ENCODE data around the gene TUBGCP2.

TUBGCP2 gene

GRCh38 chr10:133257489-133258065, 51.1 kb downstream of the TUBGCP2 start:
- Histone ChIP-seq H3K4me1 (ENCODE audit: insufficient read depth, low read length) (peaks cover 16% of the 10 kb centered on the region), H3K27ac (ENCODE audit: low read depth, low read length) (no peak overlapping the region)

GRCh38 chr10:133255323-133255722, 53.3 kb downstream of the TUBGCP2 start:
- peaks cover 4 to 7% of the 10 kb centered on the region in 2 donors for H3K27me3 ChIP-seq (ENCODE audit: control insufficient read depth in 1 of 2, insufficient read depth in 2 of 2, low read length in 2 of 2)
- no peak overlapping the region for H3K9ac ChIP-seq (ENCODE audit: low read length)
- H3K36me3 ChIP-seq (ENCODE audit: insufficient read depth, low read length) = no peaks in the 10 kb centered on the region
- no peak overlapping the region for H3K27ac ChIP-seq (ENCODE audit: low read depth, low read length)
- no peak overlapping the region for H3K4me3 ChIP-seq (ENCODE audit: low read depth in 1 of 2, low read length in 2 of 2)
- H3K9me3 ChIP-seq (ENCODE audit: low read length) = no peaks in the 10 kb centered on the region
- peaks cover 4% of the 10 kb centered on the region for H3K4me1 ChIP-seq (ENCODE audit: insufficient read depth, low read length)

More at GRCh38 chr10:133257489-133258065, 51.1 kb downstream of the TUBGCP2 start:
- H3K4me3 ChIP-seq (ENCODE audit: low read depth in 1 of 2, low read length in 2 of 2) = no peak overlapping the region
- no peaks in the 10 kb centered on the region for H3K27me3 ChIP-seq (ENCODE audit: control insufficient read depth in 1 of 2, insufficient read depth in 2 of 2, low read length in 2 of 2)
- no peaks in the 10 kb centered on the region for H3K9me3 ChIP-seq (ENCODE audit: low read length)
- H3K36me3 ChIP-seq (ENCODE audit: insufficient read depth, low read length) = no peaks in the 10 kb centered on the region
- no peak overlapping the region for H3K9ac ChIP-seq (ENCODE audit: low read length)

GRCh38 chr10:133254421-133255120, 54.1 kb downstream of the TUBGCP2 start:
- Histone ChIP-seq H3K4me3 (ENCODE audit: low read depth in 1 of 2, low read length in 2 of 2) (no peak overlapping the region), H3K9me3 (ENCODE audit: low read length) (no peaks in the 10 kb centered on the region), H3K36me3 (ENCODE audit: insufficient read depth, low read length) (no peaks in the 10 kb centered on the region), H3K27ac (ENCODE audit: low read depth, low read length) (no peak overlapping the region), H3K4me1 (ENCODE audit: insufficient read depth, low read length) (peaks cover 4% of the 10 kb centered on the region), H3K9ac (ENCODE audit: low read length) (no peak overlapping the region), H3K27me3 (ENCODE audit: control insufficient read depth in 1 of 2, insufficient read depth in 2 of 2, low read length in 2 of 2) (peaks cover 8 to 14% of the 10 kb centered on the region in 2 donors)

GRCh38 chr10:133253361-133253955, 55.2 kb downstream of the TUBGCP2 start:
- H3K4me1 ChIP-seq (ENCODE audit: insufficient read depth, low read length) = peaks cover 4% of the 10 kb centered on the region
- no peak overlapping the region for H3K4me3 ChIP-seq (ENCODE audit: low read depth in 1 of 2, low read length in 2 of 2)
- H3K27ac ChIP-seq (ENCODE audit: low read depth, low read length) = no peak overlapping the region
- H3K36me3 ChIP-seq (ENCODE audit: insufficient read depth, low read length) = no peaks in the 10 kb centered on the region
- H3K9me3 ChIP-seq (ENCODE audit: low read length) = no peaks in the 10 kb centered on the region
- peaks cover 8 to 20% of the 10 kb centered on the region in 2 donors for H3K27me3 ChIP-seq (ENCODE audit: control insufficient read depth in 1 of 2, insufficient read depth in 2 of 2, low read length in 2 of 2)
- no peak overlapping the region for H3K9ac ChIP-seq (ENCODE audit: low read length)

- H3K9ac ChIP-seq (ENCODE audit: low read length) = no peak overlapping the region
- H3K36me3 ChIP-seq (ENCODE audit: insufficient read depth, low read length) = no peaks in the 10 kb centered on the region
These were observed 56.5 kb downstream of the TUBGCP2 start for GRCh38 chr10:133252223-133252552.

GRCh38 chr10:133251388-133252222, 57.1 kb downstream of the TUBGCP2 start:
- Histone ChIP-seq H3K27ac (ENCODE audit: low read depth, low read length) (no peak overlapping the region), H3K4me1 (ENCODE audit: insufficient read depth, low read length) (no peaks in the 10 kb centered on the region), H3K4me3 (ENCODE audit: low read depth in 1 of 2, low read length in 2 of 2) (no peak overlapping the region), H3K27me3 (ENCODE audit: control insufficient read depth in 1 of 2, insufficient read depth in 2 of 2, low read length in 2 of 2) (peaks cover 8 to 37% of the 10 kb centered on the region in 2 donors), H3K9me3 (ENCODE audit: low read length) (no peaks in the 10 kb centered on the region), H3K36me3 (ENCODE audit: insufficient read depth, low read length) (no peaks in the 10 kb centered on the region), H3K9ac (ENCODE audit: low read length) (no peak overlapping the region)

More at GRCh38 chr10:133252223-133252552, 56.5 kb downstream of the TUBGCP2 start:
- no peaks in the 10 kb centered on the region for H3K9me3 ChIP-seq (ENCODE audit: low read length)
- H3K4me3 ChIP-seq (ENCODE audit: low read depth in 1 of 2, low read length in 2 of 2) = no peak overlapping the region
- H3K4me1 ChIP-seq (ENCODE audit: insufficient read depth, low read length) = no peaks in the 10 kb centered on the region
- no peak overlapping the region for H3K27ac ChIP-seq (ENCODE audit: low read depth, low read length)
- H3K27me3 ChIP-seq (ENCODE audit: control insufficient read depth in 1 of 2, insufficient read depth in 2 of 2, low read length in 2 of 2) = peaks cover 8 to 32% of the 10 kb centered on the region in 2 donors

GRCh38 chr10:133249975-133250754, 58.5 kb downstream of the TUBGCP2 start:
- H3K36me3 ChIP-seq (ENCODE audit: insufficient read depth, low read length) = no peaks in the 10 kb centered on the region
- H3K27me3 ChIP-seq (ENCODE audit: control insufficient read depth in 1 of 2, insufficient read depth in 2 of 2, low read length in 2 of 2) = peaks cover 8 to 51% of the 10 kb centered on the region in 2 donors
- H3K4me1 ChIP-seq (ENCODE audit: insufficient read depth, low read length) = no peaks in the 10 kb centered on the region
- H3K9ac ChIP-seq (ENCODE audit: low read length) = no peak overlapping the region
- H3K4me3 ChIP-seq (ENCODE audit: low read depth in 1 of 2, low read length in 2 of 2) = no peak overlapping the region
- no peaks in the 10 kb centered on the region for H3K9me3 ChIP-seq (ENCODE audit: low read length)
- no peak overlapping the region for H3K27ac ChIP-seq (ENCODE audit: low read depth, low read length)

- Histone ChIP-seq H3K27me3 (ENCODE audit: control insufficient read depth in 1 of 2, insufficient read depth in 2 of 2, low read length in 2 of 2) (peaks cover 8 to 57% of the 10 kb centered on the region in 2 donors), H3K4me1 (ENCODE audit: insufficient read depth, low read length) (no peaks in the 10 kb centered on the region), H3K9ac (ENCODE audit: low read length) (no peak overlapping the region), H3K27ac (ENCODE audit: low read depth, low read length) (no peak overlapping the region), H3K9me3 (ENCODE audit: low read length) (no peaks in the 10 kb centered on the region), H3K36me3 (ENCODE audit: insufficient read depth, low read length) (no peaks in the 10 kb centered on the region), H3K4me3 (ENCODE audit: low read depth in 1 of 2, low read length in 2 of 2) (no peak overlapping the region)
These were observed 59.4 kb downstream of the TUBGCP2 start for GRCh38 chr10:133249094-133249780.

- Histone ChIP-seq H3K27ac (ENCODE audit: low read depth, low read length) (no peak overlapping the region), H3K36me3 (ENCODE audit: insufficient read depth, low read length) (no peaks in the 10 kb centered on the region), H3K4me3 (ENCODE audit: low read depth in 1 of 2, low read length in 2 of 2) (no peak overlapping the region), H3K4me1 (ENCODE audit: insufficient read depth, low read length) (no peaks in the 10 kb centered on the region), H3K27me3 (ENCODE audit: control insufficient read depth in 1 of 2, insufficient read depth in 2 of 2, low read length in 2 of 2) (peaks cover 8 to 57% of the 10 kb centered on the region in 2 donors), H3K9ac (ENCODE audit: low read length) (no peak overlapping the region), H3K9me3 (ENCODE audit: low read length) (no peaks in the 10 kb centered on the region)
These were observed 60.3 kb downstream of the TUBGCP2 start for GRCh38 chr10:133248334-133248715.

- no peaks in the 10 kb centered on the region for H3K4me1 ChIP-seq (ENCODE audit: insufficient read depth, low read length)
- peaks cover 8 to 57% of the 10 kb centered on the region in 2 donors for H3K27me3 ChIP-seq (ENCODE audit: control insufficient read depth in 1 of 2, insufficient read depth in 2 of 2, low read length in 2 of 2)
- H3K4me3 ChIP-seq (ENCODE audit: low read depth in 1 of 2, low read length in 2 of 2) = no peak overlapping the region
- no peak overlapping the region for H3K9ac ChIP-seq (ENCODE audit: low read length)
- H3K9me3 ChIP-seq (ENCODE audit: low read length) = no peaks in the 10 kb centered on the region
- no peak overlapping the region for H3K27ac ChIP-seq (ENCODE audit: low read depth, low read length)
- H3K36me3 ChIP-seq (ENCODE audit: insufficient read depth, low read length) = no peaks in the 10 kb centered on the region
These were observed 60.9 kb downstream of the TUBGCP2 start for GRCh38 chr10:133247681-133248333.
